ENCODE measurements around the gene EHF. TPM values are rescaled to one million over a fixed set of nuclear protein-coding genes. Genes with fewer than 3 reads are reported as not detected.

Gene EHF
- total RNA-seq, 1 donor from 2014 or later = 0.25 TPM

GRCh38 chr11:34602245-34602644 is 18.6 kb upstream of the EHF start:
- Histone ChIP-seq H3K9me3 (ENCODE audit: insufficient read depth, low read depth, low read length) (no peaks in the 10 kb centered on the region), H3K79me2 (ENCODE audit: insufficient read depth, low read length) (no peaks in the 10 kb centered on the region), H3K4me2 (ENCODE audit: low read length) (no peak overlapping the region), H3K27me3 (ENCODE audit: insufficient read depth, low read length) (no peaks in the 10 kb centered on the region), H2AFZ (ENCODE audit: low read depth, low read length) (no peak overlapping the region), H4K20me1 (ENCODE audit: insufficient read depth, low read length) (no peaks in the 10 kb centered on the region), H3K27ac (ENCODE audit: low read depth, low read length) (no peak overlapping the region), H3K4me3 (ENCODE audit: insufficient read depth, low read depth, low read length) (no peak overlapping the region), H3K36me3 (ENCODE audit: insufficient read depth, low read length) (no peaks in the 10 kb centered on the region), H3K4me1 (ENCODE audit: insufficient read depth, low read length) (peaks cover 26% of the 10 kb centered on the region), H3K9ac (ENCODE audit: low read length) (no peak overlapping the region)
- DNase-seq (ENCODE audit: low read depth) (no peak), FAIRE-seq (no peak)
- TF ChIP-seq EZH2 (IDR thresholded peaks at IDR 0.05; ENCODE audit: insufficient read depth, low read length) (no peak), CTCF (IDR thresholded peaks at IDR 0.05; ENCODE audit: insufficient read depth, low read depth, low read length) (no peak)
- Mint-ChIP-seq H3K4me3 (ENCODE audit: unreplicated experiment) (no peak overlapping the region), H3K27me3 (ENCODE audit: low read depth, unreplicated experiment) (peaks cover 6% of the 10 kb centered on the region), H3K36me3 (ENCODE audit: low read depth, unreplicated experiment) (no peaks in the 10 kb centered on the region), H3K27ac (ENCODE audit: unreplicated experiment) (no peak overlapping the region), H3K4me1 (ENCODE audit: low read depth, unreplicated experiment) (peaks cover 28% of the 10 kb centered on the region), H3K9me3 (ENCODE audit: unreplicated experiment) (peaks cover 4% of the 10 kb centered on the region)

GRCh38 chr11:34603129-34604001 is 17.5 kb upstream of the EHF start:
- Histone ChIP-seq H3K4me1 (ENCODE audit: insufficient read depth, low read length) (peaks cover 26% of the 10 kb centered on the region), H3K27ac (ENCODE audit: low read depth, low read length) (no peak overlapping the region), H3K27me3 (ENCODE audit: insufficient read depth, low read length) (no peaks in the 10 kb centered on the region), H3K79me2 (ENCODE audit: insufficient read depth, low read length) (no peaks in the 10 kb centered on the region), H3K4me3 (ENCODE audit: insufficient read depth, low read depth, low read length) (no peak overlapping the region), H3K4me2 (ENCODE audit: low read length) (no peak overlapping the region), H3K9me3 (ENCODE audit: insufficient read depth, low read depth, low read length) (no peaks in the 10 kb centered on the region), H2AFZ (ENCODE audit: low read depth, low read length) (no peak overlapping the region), H3K36me3 (ENCODE audit: insufficient read depth, low read length) (no peaks in the 10 kb centered on the region), H3K9ac (ENCODE audit: low read length) (no peak overlapping the region), H4K20me1 (ENCODE audit: insufficient read depth, low read length) (no peaks in the 10 kb centered on the region)
- Mint-ChIP-seq H3K27ac (ENCODE audit: unreplicated experiment) (no peak overlapping the region), H3K36me3 (ENCODE audit: low read depth, unreplicated experiment) (no peaks in the 10 kb centered on the region), H3K27me3 (ENCODE audit: low read depth, unreplicated experiment) (peaks cover 6% of the 10 kb centered on the region), H3K4me1 (ENCODE audit: low read depth, unreplicated experiment) (peaks cover 28% of the 10 kb centered on the region), H3K9me3 (ENCODE audit: unreplicated experiment) (peaks cover 4% of the 10 kb centered on the region), H3K4me3 (ENCODE audit: unreplicated experiment) (no peak overlapping the region)
- TF ChIP-seq CTCF (IDR thresholded peaks at IDR 0.05; ENCODE audit: insufficient read depth, low read depth, low read length) = no peak
- no peak for TF ChIP-seq EZH2 (IDR thresholded peaks at IDR 0.05; ENCODE audit: insufficient read depth, low read length)
- DNase-seq (ENCODE audit: low read depth) (no peak), FAIRE-seq (no peak)

- DNase-seq (ENCODE audit: low read depth) = no peak
- TF ChIP-seq EZH2 (IDR thresholded peaks at IDR 0.05; ENCODE audit: insufficient read depth, low read length) (no peak), CTCF (IDR thresholded peaks at IDR 0.05; ENCODE audit: insufficient read depth, low read depth, low read length) (no peak)
- Histone ChIP-seq H3K4me2 (ENCODE audit: low read length) (no peak overlapping the region), H3K79me2 (ENCODE audit: insufficient read depth, low read length) (no peaks in the 10 kb centered on the region), H3K4me3 (ENCODE audit: insufficient read depth, low read depth, low read length) (no peak overlapping the region), H3K4me1 (ENCODE audit: insufficient read depth, low read length) (peaks cover 23% of the 10 kb centered on the region), H3K9ac (ENCODE audit: low read length) (no peak overlapping the region), H4K20me1 (ENCODE audit: insufficient read depth, low read length) (no peaks in the 10 kb centered on the region), H2AFZ (ENCODE audit: low read depth, low read length) (no peak overlapping the region), H3K36me3 (ENCODE audit: insufficient read depth, low read length) (no peaks in the 10 kb centered on the region), H3K27ac (ENCODE audit: low read depth, low read length) (no peak overlapping the region), H3K9me3 (ENCODE audit: insufficient read depth, low read depth, low read length) (no peaks in the 10 kb centered on the region), H3K27me3 (ENCODE audit: insufficient read depth, low read length) (no peaks in the 10 kb centered on the region)
- Mint-ChIP-seq H3K4me1 (ENCODE audit: low read depth, unreplicated experiment) (peaks cover 25% of the 10 kb centered on the region), H3K36me3 (ENCODE audit: low read depth, unreplicated experiment) (no peaks in the 10 kb centered on the region), H3K4me3 (ENCODE audit: unreplicated experiment) (no peak overlapping the region), H3K9me3 (ENCODE audit: unreplicated experiment) (peaks cover 4% of the 10 kb centered on the region), H3K27me3 (ENCODE audit: low read depth, unreplicated experiment) (peaks cover 6% of the 10 kb centered on the region), H3K27ac (ENCODE audit: unreplicated experiment) (no peak overlapping the region)
- FAIRE-seq = no peak
Measured at GRCh38 chr11:34604145-34604544, 16.7 kb upstream of the EHF start.
